ENCODE data around the gene FLCN. TPM values are rescaled to one million over a fixed set of nuclear protein-coding genes. Genes with fewer than 3 reads are reported as not detected.
"Not testable (repeated sequence)": the region's sequence is repeated elsewhere in the genome, so short reads cannot be mapped to it uniquely, and the experiment has no call there.

FLCN gene, protein sequence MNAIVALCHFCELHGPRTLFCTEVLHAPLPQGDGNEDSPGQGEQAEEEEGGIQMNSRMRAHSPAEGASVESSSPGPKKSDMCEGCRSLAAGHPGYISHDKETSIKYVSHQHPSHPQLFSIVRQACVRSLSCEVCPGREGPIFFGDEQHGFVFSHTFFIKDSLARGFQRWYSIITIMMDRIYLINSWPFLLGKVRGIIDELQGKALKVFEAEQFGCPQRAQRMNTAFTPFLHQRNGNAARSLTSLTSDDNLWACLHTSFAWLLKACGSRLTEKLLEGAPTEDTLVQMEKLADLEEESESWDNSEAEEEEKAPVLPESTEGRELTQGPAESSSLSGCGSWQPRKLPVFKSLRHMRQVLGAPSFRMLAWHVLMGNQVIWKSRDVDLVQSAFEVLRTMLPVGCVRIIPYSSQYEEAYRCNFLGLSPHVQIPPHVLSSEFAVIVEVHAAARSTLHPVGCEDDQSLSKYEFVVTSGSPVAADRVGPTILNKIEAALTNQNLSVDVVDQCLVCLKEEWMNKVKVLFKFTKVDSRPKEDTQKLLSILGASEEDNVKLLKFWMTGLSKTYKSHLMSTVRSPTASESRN
- total RNA-seq (2014; rRNA removed; shearing (Covaris generic)), result 14.8 and 21.8 TPM in 2 replicates

- peak; percentile 80 for DNase-seq (ENCODE audit: low spot score)
These were observed at the start of gene FLCN for GRCh38 chr17:17237026-17237799. Gene FLCN, minus strand, starts transcription at chr17:17237168. Its CDS starts 9,031 bp downstream, at chr17:17228137.

DNA sequence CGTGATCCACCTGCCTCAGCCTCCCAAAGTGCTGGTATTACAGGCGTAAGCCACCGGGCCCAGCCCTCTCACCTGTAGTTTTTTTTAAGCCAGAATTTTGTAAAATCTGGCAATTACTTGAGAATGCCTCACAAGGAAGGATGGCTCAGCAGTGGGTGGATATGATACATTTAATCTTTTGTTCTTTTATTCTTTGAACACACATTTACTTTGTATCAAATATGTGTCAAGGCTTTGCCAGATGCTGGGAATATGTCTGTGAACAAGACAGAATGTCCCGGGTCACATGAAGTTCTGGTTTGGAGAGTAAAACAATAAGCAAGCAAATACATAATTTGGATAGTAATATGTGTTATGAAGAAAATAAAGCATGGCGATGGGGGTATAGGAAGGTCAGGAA, 49.0 kb upstream of the FLCN start:
- no peak for DNase-seq (ENCODE audit: low spot score)

DNA sequence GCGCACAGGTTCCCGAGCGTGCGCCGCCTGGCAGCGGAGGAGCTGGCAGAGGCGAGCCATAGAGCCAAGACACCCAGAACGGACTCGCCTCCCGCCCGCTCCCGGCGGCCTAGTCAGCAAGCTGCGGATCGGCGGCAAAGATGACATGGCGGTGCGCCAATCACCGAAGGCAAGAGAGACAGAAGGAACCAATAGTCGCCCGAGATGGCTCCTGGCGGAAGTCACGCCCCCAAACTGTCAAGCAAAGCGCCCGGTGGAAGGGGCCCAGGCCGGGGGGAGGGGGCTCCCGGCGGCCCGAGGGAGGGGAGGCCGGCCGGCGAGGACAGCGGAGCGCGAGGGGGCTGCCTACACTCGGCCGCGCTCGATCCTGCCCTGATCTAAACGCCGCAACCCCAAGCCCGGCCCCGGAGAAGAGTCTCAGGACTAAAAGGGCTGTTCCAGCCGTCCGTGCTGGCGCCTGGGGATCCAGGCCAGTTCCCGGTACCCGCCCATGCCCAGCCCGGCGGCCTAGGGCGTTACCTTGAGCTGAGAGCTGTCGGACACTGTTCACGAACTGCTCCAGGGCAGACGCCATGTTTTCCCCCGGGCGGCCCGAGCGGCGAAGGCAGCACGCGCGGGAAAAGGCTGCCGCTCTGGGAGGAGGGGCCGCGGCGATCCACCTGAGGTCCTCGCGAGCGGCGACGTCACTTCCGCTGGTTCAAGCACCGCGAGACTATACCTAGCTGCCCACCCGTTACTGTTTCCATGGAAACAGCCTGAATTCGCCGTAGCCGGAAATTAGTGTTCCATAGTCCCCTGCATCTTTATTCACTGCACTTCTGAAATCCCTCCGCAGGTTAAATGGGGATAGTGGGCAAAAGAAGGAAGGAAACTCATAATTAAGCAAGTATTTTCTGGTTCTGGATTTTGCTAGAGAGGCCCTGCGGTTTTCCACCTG, 43.9 kb upstream of the FLCN start, which contains the start of gene COPS3:
TSS of gene COPS3 (minus strand) at position 634 of the 937 bp plus-strand sequence. CDS start at position 574, 60 bp downstream.
- DNase-seq (ENCODE audit: low spot score), result peak; percentile 90

DNA sequence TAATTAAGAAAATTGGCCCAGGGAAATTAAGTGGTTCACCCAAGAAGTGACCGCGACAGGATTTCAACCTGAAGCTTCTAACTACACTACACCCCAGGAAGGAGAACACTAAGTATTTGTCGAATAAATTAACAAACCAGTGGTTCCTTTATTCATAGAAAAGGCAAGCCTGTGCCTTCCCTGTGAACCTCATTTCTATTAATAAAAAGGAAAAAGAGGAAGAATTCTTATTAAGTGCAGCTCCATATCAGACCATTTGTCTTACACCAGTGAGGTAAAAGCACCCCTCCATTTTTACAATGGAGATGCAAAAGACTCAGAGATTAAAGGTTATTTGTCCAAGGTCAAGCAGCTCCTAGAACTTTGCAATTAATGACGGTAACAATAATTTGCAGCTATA, 42.3 kb upstream of the FLCN start:
- no peak for DNase-seq (ENCODE audit: low spot score)

DNA sequence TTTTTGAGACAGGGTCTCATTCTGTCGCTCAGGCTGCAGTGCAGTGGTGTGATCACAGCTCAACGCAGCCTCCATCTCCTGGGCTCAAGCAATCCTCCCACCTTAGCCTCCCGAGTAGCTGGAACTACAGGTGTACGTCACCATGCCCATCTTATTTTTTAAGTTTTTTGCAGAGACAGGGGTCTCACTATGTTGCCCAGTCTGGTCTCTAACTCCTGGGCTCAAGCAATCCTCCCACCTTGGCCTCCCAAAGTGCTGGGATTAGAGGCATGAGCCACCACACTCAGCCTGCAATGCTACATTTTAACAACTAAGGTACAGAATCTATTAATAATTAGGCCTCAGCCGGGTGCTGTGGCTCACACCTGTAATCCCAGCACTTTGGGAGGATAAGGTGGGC, 40.5 kb upstream of the FLCN start:
- not testable (repeated sequence) for DNase-seq (ENCODE audit: low spot score)

- no peak for DNase-seq (ENCODE audit: low spot score)
These were observed 39.0 kb upstream of the FLCN start for GRCh38 chr17:17275971-17276370.

DNA sequence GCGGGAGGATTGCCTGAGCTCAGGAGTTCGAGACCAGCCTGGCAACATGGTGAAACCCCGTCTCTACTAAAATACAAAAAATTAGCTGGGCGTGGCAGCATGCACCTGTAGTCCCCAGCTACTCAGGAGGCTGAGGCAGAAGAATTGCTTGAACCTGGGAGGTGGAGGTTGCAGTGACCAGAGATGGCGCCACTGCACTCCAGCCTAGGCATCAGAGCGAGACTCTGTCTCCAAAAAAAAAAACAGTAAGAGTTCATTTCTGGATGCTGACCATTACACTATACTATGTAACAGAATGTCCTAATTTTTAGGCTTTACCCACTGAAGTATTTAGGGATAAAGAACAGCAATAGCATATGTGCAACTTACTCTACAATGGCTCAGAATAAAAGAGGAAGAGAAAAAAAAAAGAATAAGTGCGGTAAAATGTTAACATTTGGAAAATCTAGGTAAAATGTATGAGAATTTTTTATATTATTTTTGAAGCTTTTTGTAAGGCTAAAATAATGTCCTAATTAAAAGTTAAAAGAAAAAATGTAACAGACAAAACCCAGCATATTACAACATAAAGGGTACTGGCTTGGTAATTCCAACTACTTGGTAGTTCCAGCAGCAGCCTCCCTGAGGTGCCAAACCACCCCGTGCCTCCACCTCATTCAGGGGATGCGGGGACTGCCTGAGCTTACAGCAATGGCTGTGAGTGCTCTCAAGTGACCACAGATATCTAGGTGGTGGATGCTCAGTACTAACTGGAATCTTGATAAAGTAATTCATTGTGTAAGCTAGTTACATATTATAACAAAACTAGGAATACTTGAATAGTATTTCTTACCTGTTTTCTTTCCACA, 33.2 kb upstream of the FLCN start:
- DNase-seq (ENCODE audit: low spot score), result no peak

- no peak for DNase-seq (ENCODE audit: low spot score)
These were observed 27.5 kb upstream of the FLCN start for GRCh38 chr17:17264430-17264829.

DNA sequence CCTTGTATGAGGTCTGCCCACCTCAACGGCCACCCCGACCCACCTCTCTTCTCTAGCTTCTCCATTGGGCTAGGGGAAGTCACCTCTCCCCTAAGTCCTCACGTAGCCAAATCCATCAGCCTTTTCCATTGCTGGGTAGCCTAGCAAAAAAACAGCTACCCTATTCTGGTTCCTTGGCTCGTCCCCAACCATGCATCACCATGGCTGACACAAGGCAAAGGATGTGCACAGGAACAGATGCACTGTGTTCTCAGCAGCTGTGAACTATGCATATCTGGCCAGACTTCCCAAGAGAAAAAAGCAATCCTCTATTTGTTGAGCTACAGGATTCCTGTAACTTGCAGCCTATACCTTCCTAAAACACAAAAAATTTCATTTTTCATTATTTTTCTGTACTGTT, 22.0 kb upstream of the FLCN start:
- DNase-seq (ENCODE audit: low spot score), result no peak

DNA sequence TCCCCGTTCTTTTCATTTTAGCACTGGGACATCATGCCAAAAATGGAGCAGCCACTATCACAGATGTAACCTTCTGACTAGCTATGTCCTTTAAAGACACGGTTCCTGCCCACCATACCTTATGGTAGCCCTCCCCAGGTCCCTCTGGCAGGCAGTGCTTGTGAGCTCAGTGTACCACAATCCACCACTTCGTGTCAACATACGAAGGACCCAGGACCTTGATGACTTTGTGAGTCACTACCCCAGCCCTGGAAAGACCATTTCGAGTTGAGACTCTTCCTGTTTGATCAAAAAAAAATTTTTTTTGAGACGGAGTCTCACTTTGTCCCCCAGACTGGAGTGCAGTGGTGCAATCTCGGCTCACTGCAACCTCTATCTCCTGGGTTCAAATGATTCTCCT, 21.0 kb upstream of the FLCN start:
- no peak for DNase-seq (ENCODE audit: low spot score)

- DNase-seq (ENCODE audit: low spot score), result no peak
These were observed 19.3 kb upstream of the FLCN start for GRCh38 chr17:17256316-17256715.

DNA sequence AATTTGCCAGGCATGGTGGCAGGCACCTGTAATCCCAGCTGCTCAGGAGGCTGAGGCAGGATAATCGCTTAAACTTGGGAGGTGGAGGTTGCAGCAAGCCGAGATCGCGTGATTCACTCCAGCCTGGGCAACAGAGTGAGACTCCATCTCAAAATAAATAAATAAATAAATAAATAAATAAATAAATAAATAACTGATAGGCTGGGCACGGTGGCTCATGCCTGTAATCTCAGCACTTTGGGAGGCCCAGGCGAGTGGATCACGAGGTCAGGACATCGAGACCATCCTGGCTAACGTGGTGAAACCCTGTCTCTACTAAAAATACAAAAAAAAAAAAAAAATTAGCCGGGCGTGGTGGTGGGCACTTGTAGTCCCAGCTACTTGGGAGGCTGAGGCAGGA, 18.7 kb upstream of the FLCN start:
- not testable (repeated sequence) for DNase-seq (ENCODE audit: low spot score)

GRCh38 chr17:17254036-17254435, 17.1 kb upstream of the FLCN start:
- no peak for DNase-seq (ENCODE audit: low spot score)

DNA sequence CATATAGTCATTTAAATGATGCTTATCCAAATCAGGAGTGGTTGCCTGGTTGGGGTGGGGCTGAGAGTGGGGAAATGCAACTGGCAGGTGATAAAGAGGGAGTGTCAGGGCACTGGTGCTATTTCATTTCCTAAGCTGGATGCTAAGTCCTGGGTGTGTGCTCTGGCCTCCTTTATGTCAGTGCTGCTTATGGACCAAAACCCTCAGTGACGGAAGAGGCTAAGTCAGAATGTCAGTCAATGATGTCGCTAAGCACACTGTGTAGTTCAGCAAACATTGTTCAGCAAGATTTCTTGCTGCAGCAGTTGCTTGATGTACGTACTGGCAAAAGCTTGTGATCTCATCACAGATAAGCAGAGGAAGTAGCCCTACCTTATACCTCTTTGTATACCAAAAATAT, 16.4 kb upstream of the FLCN start:
- no peak for DNase-seq (ENCODE audit: low spot score)

DNA sequence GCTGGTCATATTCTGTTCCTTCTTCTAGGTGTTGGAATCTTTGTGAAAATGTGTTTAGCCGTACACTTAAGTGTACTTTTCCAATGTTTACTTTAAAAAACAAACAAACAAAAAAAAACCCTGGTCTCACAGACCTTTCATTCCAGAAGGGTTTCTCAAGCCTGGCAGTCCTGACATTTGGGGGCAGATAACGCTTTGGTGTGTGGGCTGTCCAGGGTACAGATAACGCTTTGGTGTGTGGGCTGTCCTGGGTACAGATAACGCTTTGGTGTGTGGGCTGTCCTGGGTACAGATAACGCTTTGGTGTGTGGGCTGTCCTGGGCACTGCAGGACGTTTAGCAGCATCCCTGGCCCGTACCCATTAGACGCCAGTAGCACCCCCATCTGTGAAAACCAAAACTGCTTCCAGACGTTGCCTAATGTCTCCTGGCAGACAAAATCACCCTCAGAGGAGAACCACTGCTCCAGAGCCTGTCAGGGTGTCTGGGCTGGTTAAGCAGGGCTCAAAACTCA, 15.2 kb upstream of the FLCN start:
- no peak for DNase-seq (ENCODE audit: low spot score)

GRCh38 chr17:17246879-17247278, 9.9 kb upstream of the FLCN start:
- no peak for DNase-seq (ENCODE audit: low spot score)

DNA sequence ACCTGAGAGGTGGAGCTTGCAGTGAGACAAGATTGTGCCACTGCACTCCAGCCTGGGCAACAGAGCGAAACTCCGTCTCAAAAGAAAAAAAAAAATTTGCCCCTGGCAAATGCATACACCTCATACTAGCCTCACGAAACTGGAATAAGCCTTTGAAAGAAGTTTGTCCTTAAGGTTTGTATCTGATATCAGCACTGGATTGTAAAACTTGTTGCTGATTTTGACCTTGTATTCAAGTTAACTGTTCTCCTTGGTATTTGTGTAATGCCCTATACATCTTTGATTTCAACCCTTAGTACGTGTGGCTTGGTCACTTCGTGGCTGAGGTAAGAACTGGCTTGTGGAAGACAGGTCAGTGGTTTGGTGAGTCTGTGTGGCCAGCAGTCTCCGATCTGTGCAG, 6.2 kb upstream of the FLCN start:
- no peak for DNase-seq (ENCODE audit: low spot score)

GRCh38 chr17:17242246-17242645, 5.3 kb upstream of the FLCN start:
- DNase-seq (ENCODE audit: low spot score), result no peak

DNA sequence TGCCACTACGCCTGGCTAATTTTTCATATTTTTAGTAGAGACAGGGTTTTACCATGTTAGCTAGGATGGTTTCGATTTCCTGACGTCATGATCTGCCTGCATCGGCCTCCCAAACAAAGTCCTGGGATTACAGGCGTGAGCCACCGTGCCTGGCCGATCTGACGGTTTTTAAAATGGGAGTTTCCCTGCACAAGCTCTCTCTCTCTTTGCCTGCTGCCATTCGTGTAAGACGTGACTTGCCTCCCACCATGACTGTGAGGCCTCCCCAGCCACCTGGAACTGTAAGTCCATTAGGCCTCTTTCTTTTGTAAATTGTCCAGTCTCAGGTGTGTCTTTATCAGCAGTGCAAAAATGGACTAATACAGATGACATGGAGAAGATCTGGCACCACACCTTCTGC, 4.7 kb upstream of the FLCN start:
- DNase-seq (ENCODE audit: low spot score), result no peak

GRCh38 chr17:17239832-17240231, 2.9 kb upstream of the FLCN start:
- DNase-seq (ENCODE audit: low spot score), result no peak
